ENCODE measurements around the gene CENPT.

CENPT gene

GRCh38 chr16:67805718-67806427, 41.6 kb downstream of the CENPT start:
- DNase-seq: no peak

- no peak for DNase-seq
These were observed 42.5 kb downstream of the CENPT start for GRCh38 chr16:67804853-67805542.

DNA sequence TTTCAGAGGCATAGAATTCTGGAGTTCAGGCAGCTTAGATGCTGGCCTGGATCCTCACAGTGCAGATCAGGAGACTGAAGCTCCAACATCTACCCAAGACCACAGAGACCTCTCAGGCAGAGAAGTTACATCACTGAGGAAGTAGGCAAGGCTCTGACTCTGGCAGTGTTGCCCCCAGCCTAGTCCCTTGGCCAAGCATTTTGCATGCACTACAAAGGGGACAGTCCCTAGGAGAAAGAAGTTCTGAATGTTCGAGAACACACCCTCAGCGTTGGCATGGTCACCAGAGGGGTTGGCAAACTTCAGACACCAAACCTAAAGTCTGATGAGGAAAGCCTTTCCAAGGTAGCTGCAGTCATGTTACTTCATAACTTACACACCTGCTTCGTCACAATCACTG, 43.6 kb downstream of the CENPT start:
- DNase-seq: no peak

DNA sequence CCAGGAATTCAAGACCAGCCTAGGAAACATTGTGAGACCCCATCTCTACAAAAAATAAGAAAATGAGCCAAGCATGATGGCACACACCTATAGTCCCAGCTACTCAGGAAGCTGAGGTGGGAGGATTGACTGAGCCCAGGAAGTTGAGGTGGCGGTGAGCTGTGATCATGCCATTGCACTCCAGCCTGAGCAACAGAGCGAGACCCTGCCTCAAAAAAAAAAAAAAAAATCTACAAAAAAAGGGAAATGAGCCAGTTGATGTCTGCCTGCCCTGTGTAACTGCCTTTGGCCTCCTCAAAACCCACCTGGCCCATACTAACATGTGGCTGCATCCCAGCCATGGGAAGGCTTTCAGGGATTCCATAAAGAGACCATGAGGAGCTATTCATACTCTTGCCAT, 45.6 kb downstream of the CENPT start:
- DNase-seq: no peak

- DNase-seq: no peak
These were observed 46.3 kb downstream of the CENPT start for GRCh38 chr16:67801241-67801640.

DNA sequence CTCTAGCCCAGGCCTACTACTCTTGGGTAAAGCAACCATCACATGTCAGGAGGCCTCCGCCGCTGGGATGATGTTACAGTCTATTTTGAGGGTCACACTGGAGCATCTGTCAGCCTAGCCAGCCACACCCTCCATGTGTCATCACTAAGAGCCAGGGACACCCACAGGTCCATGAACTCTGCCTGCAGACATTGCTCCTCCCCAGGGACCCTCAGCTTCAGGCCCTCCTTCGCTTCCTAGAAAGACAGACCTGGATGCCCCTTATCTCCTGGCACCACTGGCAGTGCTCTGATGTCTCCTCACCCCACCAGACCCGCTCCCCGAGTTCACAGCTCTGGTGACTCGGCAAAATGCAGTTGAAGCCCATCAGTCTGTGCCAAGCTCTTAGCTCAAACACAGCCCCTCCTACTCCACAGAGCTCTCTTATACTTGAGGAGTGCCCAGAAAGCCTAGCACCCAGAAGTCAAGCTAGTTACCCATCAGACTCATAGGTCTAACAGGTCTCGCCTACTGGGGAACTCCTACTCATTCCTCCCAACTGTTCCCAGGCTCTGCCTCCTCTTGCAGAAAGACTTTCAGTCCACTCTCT, 47.1 kb downstream of the CENPT start:
- DNase-seq: no peak

DNA sequence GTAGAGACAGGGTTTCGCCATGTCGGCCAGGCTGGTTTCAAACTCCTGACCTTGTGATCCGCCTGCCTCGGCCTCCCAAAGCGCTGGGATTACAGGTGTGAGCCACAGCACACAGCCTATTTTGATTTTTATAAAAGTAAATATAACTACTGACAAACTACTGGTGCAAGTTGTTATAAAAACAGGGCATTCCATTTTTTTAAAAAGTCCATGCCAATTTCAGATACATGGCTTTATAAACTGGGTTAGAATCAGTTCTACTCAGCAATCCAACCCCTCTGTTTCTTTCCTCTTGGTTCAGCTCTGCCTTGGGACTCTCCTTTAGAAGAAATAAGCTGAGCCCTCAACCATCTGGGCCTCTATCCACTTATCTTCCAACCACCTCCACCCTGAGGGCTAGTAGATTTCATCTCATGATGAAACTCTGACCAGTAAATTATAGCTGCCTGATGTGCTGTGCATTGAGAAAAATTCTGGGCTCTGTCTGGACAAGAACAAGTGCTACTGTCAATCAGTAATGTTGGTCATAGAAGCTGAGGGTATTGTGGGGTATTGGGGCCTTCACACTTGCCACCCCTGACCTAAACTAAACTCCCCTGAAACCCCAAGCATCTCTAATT, 51.3 kb downstream of the CENPT start:
- no peak for DNase-seq

DNA sequence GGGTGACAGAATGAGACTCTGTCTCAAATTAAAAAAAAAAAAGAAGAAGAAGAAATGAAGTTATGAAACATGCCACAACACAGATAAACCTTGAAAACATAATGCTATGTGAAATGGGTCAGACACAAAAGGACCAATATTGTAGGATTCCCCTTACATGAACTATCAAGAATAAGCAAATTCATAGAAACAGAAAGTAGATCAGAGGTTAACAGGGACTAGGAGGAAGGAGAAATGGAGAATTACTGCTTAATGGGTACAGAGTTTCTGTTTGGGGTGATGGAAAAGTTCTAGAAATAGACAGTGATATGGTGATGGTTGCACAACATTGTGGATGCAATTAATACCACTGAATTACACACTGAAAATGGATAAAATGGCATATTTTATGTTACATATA, 57.4 kb downstream of the CENPT start:
- no peak for DNase-seq

- no peak for DNase-seq
These were observed 61.0 kb downstream of the CENPT start for GRCh38 chr16:67786491-67786890.

DNA sequence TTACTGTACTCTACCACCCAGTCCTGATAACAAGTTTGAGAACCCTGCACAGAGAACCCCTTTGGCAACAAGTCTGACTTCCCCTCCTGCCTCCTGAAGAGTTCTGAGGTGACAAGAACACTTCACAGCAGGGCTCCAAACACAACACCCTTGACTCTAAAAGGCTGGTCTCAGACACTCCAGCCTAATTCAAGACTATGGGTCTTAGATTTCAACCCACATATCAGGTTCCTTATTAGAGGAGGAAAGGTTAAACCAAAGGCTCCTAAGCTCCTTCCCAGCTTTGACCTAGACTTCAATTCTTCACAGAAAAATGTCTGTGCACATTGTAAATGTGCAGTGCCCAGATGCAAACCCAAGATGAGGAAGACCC, 64.2 kb downstream of the CENPT start:
- no peak for DNase-seq

DNA sequence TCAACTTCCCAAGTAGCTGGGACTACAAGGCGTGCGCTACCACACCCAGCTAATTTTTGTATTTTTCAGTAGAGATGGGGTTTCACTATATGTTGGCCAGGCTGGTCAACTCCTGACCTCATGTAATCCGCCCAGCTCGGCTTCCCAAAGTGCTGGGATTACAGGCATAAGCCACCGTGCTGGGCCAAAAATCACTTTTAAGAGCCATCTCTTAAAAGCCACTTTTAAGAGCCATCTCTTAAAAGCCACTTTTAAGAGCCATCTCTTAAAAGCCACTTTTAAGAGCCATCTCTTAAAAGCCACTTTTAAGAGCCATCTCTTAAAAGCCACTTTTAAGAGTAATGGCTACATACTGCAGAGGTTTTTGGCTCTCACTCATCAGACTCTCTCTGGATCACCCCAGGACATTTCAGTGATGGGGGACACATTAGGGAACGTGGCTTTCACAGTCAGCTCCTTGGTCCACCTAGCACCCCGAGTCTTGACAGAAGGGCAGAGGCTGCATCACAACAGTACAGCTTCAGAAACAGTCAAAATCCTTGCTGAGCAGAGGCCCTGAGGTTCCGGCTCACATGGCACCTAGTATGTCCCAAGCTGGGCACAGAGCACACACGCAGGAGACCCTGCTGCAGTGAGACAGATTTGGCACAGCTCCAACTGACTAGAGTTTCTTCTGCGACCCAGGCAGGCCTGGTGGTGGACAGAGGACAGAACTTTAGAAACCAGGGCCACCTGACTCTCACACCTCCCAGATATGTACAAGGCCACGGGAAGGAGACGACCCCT, 64.7 kb downstream of the CENPT start:
- DNase-seq: no peak

DNA sequence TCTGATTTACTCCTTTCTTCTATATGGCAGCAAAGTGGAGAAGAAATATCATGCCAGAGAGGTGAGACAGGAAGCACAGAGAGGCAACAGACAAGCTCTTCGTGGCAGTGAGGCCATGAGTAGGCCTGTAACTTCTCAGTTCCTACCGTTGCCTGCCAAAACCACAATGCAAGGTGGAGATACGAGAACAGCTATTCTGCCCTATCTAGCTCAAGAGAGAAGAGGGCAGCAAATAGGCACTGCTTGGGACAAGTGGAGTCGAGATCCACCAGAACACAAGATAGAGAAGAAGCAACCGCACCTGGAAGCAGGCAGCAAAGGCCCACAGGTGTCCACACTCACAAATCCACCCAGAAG, 66.0 kb downstream of the CENPT start:
- no peak for DNase-seq

DNA sequence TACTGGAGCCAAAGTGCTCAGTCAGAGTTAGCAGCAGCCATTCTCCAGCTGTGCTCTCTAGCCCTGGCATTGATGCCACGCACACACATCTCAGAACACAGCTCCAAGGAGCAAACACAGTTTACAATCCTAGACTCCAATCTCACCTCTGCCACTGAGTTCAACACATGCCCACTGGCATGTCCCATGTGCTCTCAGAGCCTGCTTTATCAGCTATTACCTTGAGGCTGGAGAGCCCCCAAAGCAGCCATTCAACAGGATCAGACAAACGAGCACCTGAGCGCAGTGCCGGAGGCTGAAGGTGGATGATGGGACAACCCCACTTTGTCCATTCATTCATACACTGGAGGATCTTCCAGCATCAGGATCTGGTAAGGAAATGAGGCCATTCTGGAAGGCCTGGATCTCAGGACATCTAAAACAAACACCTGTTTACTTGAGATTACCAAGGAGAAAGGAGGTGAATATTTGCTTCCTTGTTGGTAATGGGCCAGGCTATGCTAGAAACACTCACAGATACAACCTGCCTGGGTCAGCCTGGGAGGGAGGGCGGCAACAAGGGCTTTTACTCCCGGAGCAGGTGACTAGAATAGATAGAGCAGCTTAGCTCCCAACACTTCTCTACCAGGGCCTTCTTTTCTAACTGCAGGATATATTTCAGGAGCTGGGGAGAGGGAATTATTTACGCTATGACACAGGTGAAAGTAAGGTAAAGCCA, 66.5 kb downstream of the CENPT start:
- DNase-seq: no peak

DNA sequence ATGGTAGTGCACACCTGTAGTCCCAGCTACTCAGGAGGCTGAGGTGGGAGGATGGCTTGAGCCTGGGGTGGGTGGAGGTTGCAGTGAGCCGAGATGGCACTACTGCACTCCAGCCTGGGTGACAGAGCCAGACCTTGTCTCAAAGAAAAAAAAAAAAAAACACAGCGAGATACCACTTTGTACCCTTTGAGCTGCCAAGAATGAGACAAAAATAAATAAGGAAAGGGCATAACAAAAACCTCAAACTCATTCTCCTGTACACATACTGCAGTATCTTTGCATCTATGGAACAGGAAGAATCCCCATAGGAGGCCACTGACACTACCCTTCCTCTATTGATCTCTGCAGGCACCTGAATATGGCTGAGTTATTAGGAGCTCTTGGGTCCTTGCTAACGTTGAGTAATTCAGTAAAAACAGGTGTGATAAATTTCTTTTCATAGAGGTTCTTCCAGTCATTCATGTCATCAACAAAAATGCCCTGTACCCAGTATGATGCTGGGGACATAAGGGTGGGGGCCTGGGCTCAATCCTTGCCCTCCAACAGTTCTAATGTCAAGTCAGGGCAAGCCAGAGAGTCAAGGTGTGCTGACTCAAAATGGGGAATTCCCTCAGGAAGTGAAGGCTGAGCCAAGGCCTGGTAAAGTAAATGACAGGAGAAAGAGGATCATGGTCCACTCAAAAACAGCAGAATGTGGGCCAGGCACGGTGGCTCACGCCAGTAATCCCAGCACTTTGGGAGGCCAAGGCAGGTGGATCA, 68.1 kb downstream of the CENPT start:
- DNase-seq: no peak

All from NCI-H510A treated with DMSO at 0.1 percent for 48 hours (cell line).